ENCODE data around the gene RAB21.
A peak's percentile ranks its signal among the peaks of the same experiment; 100 is the strongest.

Gene RAB21

GRCh38 chr12:71754461-71755145 is at the start of gene RAB21:
Gene RAB21, plus strand, starts transcription at chr12:71754863. Its CDS starts 267 bp downstream, at chr12:71755130.
- Histone ChIP-seq H3K36me3 (ENCODE audit: control insufficient read depth, insufficient read depth, low read length) (no peaks in the 10 kb centered on the region), H3K9ac (ENCODE audit: low read length) (peak within 1 kb of the TSS; percentile 91), H3K27ac (ENCODE audit: low read depth, low read length) (peak within 1 kb of the TSS; percentile 98), H3K4me1 (ENCODE audit: control insufficient read depth, insufficient read depth, low read length) (peaks cover 10% of the 10 kb centered on the region), H3K27me3 (ENCODE audit: control insufficient read depth, insufficient read depth, low read length) (no peaks in the 10 kb centered on the region), H3K4me3 (ENCODE audit: low read length) (peak within 1 kb of the TSS; percentile 97)

- H3K36me3 ChIP-seq (ENCODE audit: control insufficient read depth, insufficient read depth, low read length), result peaks cover 10% of the 10 kb centered on the region
- no peaks in the 10 kb centered on the region for H3K27me3 ChIP-seq (ENCODE audit: control insufficient read depth, insufficient read depth, low read length)
- no peak overlapping the region for H3K4me3 ChIP-seq (ENCODE audit: low read length)
Measured at GRCh38 chr12:71704920-71705319, 49.7 kb upstream of the RAB21 start.

GRCh38 chr12:71708658-71709057 is 46.0 kb upstream of the RAB21 start:
- no peak overlapping the region for H3K27ac ChIP-seq (ENCODE audit: low read depth, low read length)
- no peak overlapping the region for H3K9ac ChIP-seq (ENCODE audit: low read length)
- no peaks in the 10 kb centered on the region for H3K4me1 ChIP-seq (ENCODE audit: control insufficient read depth, insufficient read depth, low read length)
- H3K27me3 ChIP-seq (ENCODE audit: control insufficient read depth, insufficient read depth, low read length), result no peaks in the 10 kb centered on the region
- H3K36me3 ChIP-seq (ENCODE audit: control insufficient read depth, insufficient read depth, low read length), result peaks cover 2% of the 10 kb centered on the region
- H3K4me3 ChIP-seq (ENCODE audit: low read length), result no peak overlapping the region

More at GRCh38 chr12:71704920-71705319, 49.7 kb upstream of the RAB21 start:
- Histone ChIP-seq H3K4me1 (ENCODE audit: control insufficient read depth, insufficient read depth, low read length) (no peaks in the 10 kb centered on the region), H3K9ac (ENCODE audit: low read length) (no peak overlapping the region), H3K27ac (ENCODE audit: low read depth, low read length) (no peak overlapping the region)

- peaks cover 2% of the 10 kb centered on the region for H3K36me3 ChIP-seq (ENCODE audit: control insufficient read depth, insufficient read depth, low read length)
- no peaks in the 10 kb centered on the region for H3K27me3 ChIP-seq (ENCODE audit: control insufficient read depth, insufficient read depth, low read length)
- H3K4me3 ChIP-seq (ENCODE audit: low read length), result no peak overlapping the region
- H3K4me1 ChIP-seq (ENCODE audit: control insufficient read depth, insufficient read depth, low read length), result no peaks in the 10 kb centered on the region
- no peak overlapping the region for H3K9ac ChIP-seq (ENCODE audit: low read length)
- no peak overlapping the region for H3K27ac ChIP-seq (ENCODE audit: low read depth, low read length)
Measured at GRCh38 chr12:71710276-71711125, 44.2 kb upstream of the RAB21 start.

GRCh38 chr12:71718611-71719010 is 36.1 kb upstream of the RAB21 start:
- no peak overlapping the region for H3K4me3 ChIP-seq (ENCODE audit: low read length)
- no peak overlapping the region for H3K27ac ChIP-seq (ENCODE audit: low read depth, low read length)
- no peak overlapping the region for H3K9ac ChIP-seq (ENCODE audit: low read length)
- H3K36me3 ChIP-seq (ENCODE audit: control insufficient read depth, insufficient read depth, low read length), result no peaks in the 10 kb centered on the region
- no peaks in the 10 kb centered on the region for H3K4me1 ChIP-seq (ENCODE audit: control insufficient read depth, insufficient read depth, low read length)
- H3K27me3 ChIP-seq (ENCODE audit: control insufficient read depth, insufficient read depth, low read length), result no peaks in the 10 kb centered on the region

- Histone ChIP-seq H3K4me3 (ENCODE audit: low read length) (no peak overlapping the region), H3K27ac (ENCODE audit: low read depth, low read length) (no peak overlapping the region), H3K9ac (ENCODE audit: low read length) (no peak overlapping the region)
Measured at GRCh38 chr12:71719647-71720370, 34.9 kb upstream of the RAB21 start.

GRCh38 chr12:71721783-71722505 is 32.7 kb upstream of the RAB21 start:
- Histone ChIP-seq H3K4me3 (ENCODE audit: low read length) (no peak overlapping the region), H3K4me1 (ENCODE audit: control insufficient read depth, insufficient read depth, low read length) (no peaks in the 10 kb centered on the region), H3K27me3 (ENCODE audit: control insufficient read depth, insufficient read depth, low read length) (no peaks in the 10 kb centered on the region), H3K27ac (ENCODE audit: low read depth, low read length) (no peak overlapping the region), H3K36me3 (ENCODE audit: control insufficient read depth, insufficient read depth, low read length) (no peaks in the 10 kb centered on the region), H3K9ac (ENCODE audit: low read length) (no peak overlapping the region)

More at GRCh38 chr12:71719647-71720370, 34.9 kb upstream of the RAB21 start:
- Histone ChIP-seq H3K4me1 (ENCODE audit: control insufficient read depth, insufficient read depth, low read length) (no peaks in the 10 kb centered on the region), H3K27me3 (ENCODE audit: control insufficient read depth, insufficient read depth, low read length) (no peaks in the 10 kb centered on the region), H3K36me3 (ENCODE audit: control insufficient read depth, insufficient read depth, low read length) (no peaks in the 10 kb centered on the region)

GRCh38 chr12:71725011-71725410 is 29.7 kb upstream of the RAB21 start:
- Histone ChIP-seq H3K27me3 (ENCODE audit: control insufficient read depth, insufficient read depth, low read length) (no peaks in the 10 kb centered on the region), H3K27ac (ENCODE audit: low read depth, low read length) (no peak overlapping the region), H3K36me3 (ENCODE audit: control insufficient read depth, insufficient read depth, low read length) (no peaks in the 10 kb centered on the region), H3K9ac (ENCODE audit: low read length) (no peak overlapping the region), H3K4me3 (ENCODE audit: low read length) (no peak overlapping the region), H3K4me1 (ENCODE audit: control insufficient read depth, insufficient read depth, low read length) (no peaks in the 10 kb centered on the region)

GRCh38 chr12:71726548-71726947 is 28.1 kb upstream of the RAB21 start:
- Histone ChIP-seq H3K4me3 (ENCODE audit: low read length) (no peak overlapping the region), H3K27ac (ENCODE audit: low read depth, low read length) (no peak overlapping the region), H3K36me3 (ENCODE audit: control insufficient read depth, insufficient read depth, low read length) (no peaks in the 10 kb centered on the region), H3K27me3 (ENCODE audit: control insufficient read depth, insufficient read depth, low read length) (no peaks in the 10 kb centered on the region), H3K9ac (ENCODE audit: low read length) (no peak overlapping the region), H3K4me1 (ENCODE audit: control insufficient read depth, insufficient read depth, low read length) (no peaks in the 10 kb centered on the region)

GRCh38 chr12:71727958-71728357 is 26.7 kb upstream of the RAB21 start:
- Histone ChIP-seq H3K4me1 (ENCODE audit: control insufficient read depth, insufficient read depth, low read length) (no peaks in the 10 kb centered on the region), H3K9ac (ENCODE audit: low read length) (no peak overlapping the region), H3K36me3 (ENCODE audit: control insufficient read depth, insufficient read depth, low read length) (no peaks in the 10 kb centered on the region), H3K4me3 (ENCODE audit: low read length) (no peak overlapping the region), H3K27me3 (ENCODE audit: control insufficient read depth, insufficient read depth, low read length) (no peaks in the 10 kb centered on the region), H3K27ac (ENCODE audit: low read depth, low read length) (no peak overlapping the region)

- no peaks in the 10 kb centered on the region for H3K4me1 ChIP-seq (ENCODE audit: control insufficient read depth, insufficient read depth, low read length)
- H3K9ac ChIP-seq (ENCODE audit: low read length), result no peak overlapping the region
- H3K36me3 ChIP-seq (ENCODE audit: control insufficient read depth, insufficient read depth, low read length), result no peaks in the 10 kb centered on the region
- H3K27me3 ChIP-seq (ENCODE audit: control insufficient read depth, insufficient read depth, low read length), result no peaks in the 10 kb centered on the region
- H3K27ac ChIP-seq (ENCODE audit: low read depth, low read length), result no peak overlapping the region
- H3K4me3 ChIP-seq (ENCODE audit: low read length), result no peak overlapping the region
Measured at GRCh38 chr12:71730936-71731335, 23.7 kb upstream of the RAB21 start.
